ENCODE results near the gene INTS4.
"Not testable (repeated sequence)": the region's sequence is repeated elsewhere in the genome, so short reads cannot be mapped to it uniquely, and the experiment has no call there.

The INTS4 gene

GRCh38 chr11:77943296-77943695 lies 51.2 kb downstream of the INTS4 start:
- DNase-seq = not testable (repeated sequence)

- DNase-seq = not testable (repeated sequence)
Observed at GRCh38 chr11:77942465-77942864, 52.0 kb downstream of the INTS4 start.

- not testable (repeated sequence) for DNase-seq
Observed at GRCh38 chr11:77933596-77933995, 60.9 kb downstream of the INTS4 start.

- DNase-seq = not testable (repeated sequence)
Observed at GRCh38 chr11:77930334-77931208, 63.9 kb downstream of the INTS4 start.

- DNase-seq = not testable (repeated sequence)
Observed at GRCh38 chr11:77917713-77918112, 76.8 kb downstream of the INTS4 start.

GRCh38 chr11:77914307-77914791 lies 80.1 kb downstream of the INTS4 start:
- not testable (repeated sequence) for DNase-seq

GRCh38 chr11:77913608-77914306 lies 80.7 kb downstream of the INTS4 start:
- DNase-seq = not testable (repeated sequence)

GRCh38 chr11:77910828-77911227 lies 83.6 kb downstream of the INTS4 start:
- not testable (repeated sequence) for DNase-seq

- DNase-seq = no peak
Observed at GRCh38 chr11:77909277-77909676, 85.2 kb downstream of the INTS4 start.

GRCh38 chr11:77908835-77909234 lies 85.6 kb downstream of the INTS4 start:
- DNase-seq = no peak

- DNase-seq = not testable (repeated sequence)
Observed at GRCh38 chr11:77894949-77895348, 99.5 kb downstream of the INTS4 start.

- not testable (repeated sequence) for DNase-seq
Observed at GRCh38 chr11:77891703-77892102, 102.8 kb downstream of the INTS4 start.

- not testable (repeated sequence) for DNase-seq
Observed at GRCh38 chr11:77891256-77891655, 103.2 kb downstream of the INTS4 start.

- not testable (repeated sequence) for DNase-seq
Observed at GRCh38 chr11:77890619-77891056, 103.8 kb downstream of the INTS4 start.

- DNase-seq = not testable (repeated sequence)
Observed at GRCh38 chr11:77890100-77890614, 104.3 kb downstream of the INTS4 start.

- DNase-seq = not testable (repeated sequence)
Observed at GRCh38 chr11:77889045-77889444, 105.4 kb downstream of the INTS4 start.

- no peak for DNase-seq
Observed at GRCh38 chr11:77886401-77886800, 108.1 kb downstream of the INTS4 start.

GRCh38 chr11:77884829-77885190 lies 109.7 kb downstream of the INTS4 start:
- no peak for DNase-seq

- no peak for DNase-seq
Observed at GRCh38 chr11:77884186-77884828, 110.2 kb downstream of the INTS4 start.

GRCh38 chr11:77883775-77884174 lies 110.7 kb downstream of the INTS4 start:
- DNase-seq = no peak

- DNase-seq = no peak
Observed at GRCh38 chr11:77882396-77882795, 112.1 kb downstream of the INTS4 start.

- no peak for DNase-seq
Observed at GRCh38 chr11:77879218-77879617, 115.2 kb downstream of the INTS4 start.

- DNase-seq = not testable (repeated sequence)
Observed at GRCh38 chr11:77878247-77878646, 116.2 kb downstream of the INTS4 start.
